ENCODE measurements around the gene SAPCD2. TPM values are rescaled to one million over a fixed set of nuclear protein-coding genes. Genes with fewer than 3 reads are reported as not detected.

The SAPCD2 gene
- 4.2 TPM for total RNA-seq

GRCh38 chr9:137070201-137070905, at the start of gene SAPCD2:
SAPCD2 (minus strand) TSS chr9:137070557; CDS start chr9:137070460, 97 bp downstream.

GRCh38 chr9:137114613-137115393, 44.4 kb upstream of the SAPCD2 start, which contains the start of gene DPP7:
DPP7 (minus strand) TSS chr9:137114733; CDS start chr9:137114713, 20 bp downstream.

GRCh38 chr9:137086531-137087408, 16.4 kb upstream of the SAPCD2 start, which contains the start of gene MAN1B1:
MAN1B1 (plus strand) TSS chr9:137086985; CDS start chr9:137087000, 15 bp downstream.

GRCh38 chr9:137077010-137077747, 6.8 kb upstream of the SAPCD2 start, which contains the start of gene UAP1L1:
UAP1L1 (plus strand) TSS chr9:137077517; CDS start chr9:137077533, 16 bp downstream.

GRCh38 chr9:137053944-137054931, 16.1 kb downstream of the SAPCD2 start, which contains the start of gene ENTPD2:
ENTPD2 (minus strand) TSS chr9:137054061; CDS start chr9:137053997, 64 bp downstream.

GRCh38 chr9:137046088-137046787, 24.1 kb downstream of the SAPCD2 start, which contains the start of gene NPDC1:
NPDC1 (minus strand) TSS chr9:137046177; CDS start chr9:137045989, 188 bp downstream.

GRCh38 chr9:137031904-137032640, 38.3 kb downstream of the SAPCD2 start, which contains the start of gene FUT7:
FUT7 (minus strand) TSS chr9:137032088; CDS start chr9:137031991, 97 bp downstream.

GRCh38 chr9:137027369-137028262, 42.7 kb downstream of the SAPCD2 start, which contains the start of gene ABCA2:
ABCA2 (minus strand) TSS chr9:137028237; CDS start chr9:137028140, 97 bp downstream.

Small RNA genes lying within 50 kb of the gene (small RNA-seq; reads per million reads assigned to genes)
- gene RF00153 = 0.08 reads per million

Other genes starting within 250 kb of the SAPCD2 start
- 2.8 TPM for gene AJM1, start 228.1 kb downstream of the SAPCD2 start, total RNA-seq
- 99.7 TPM for gene PHPT1, start 221.1 kb downstream of the SAPCD2 start, total RNA-seq
- 2.8 TPM for gene MAMDC4, start 218.2 kb downstream of the SAPCD2 start, total RNA-seq
- 124 TPM for gene EDF1, start 204.2 kb downstream of the SAPCD2 start, total RNA-seq
- 10.1 TPM for gene TRAF2, start 184.0 kb downstream of the SAPCD2 start, total RNA-seq
- gene FBXW5, start 125.8 kb downstream of the SAPCD2 start, total RNA-seq = 63.9 TPM
- not detected for gene C8G, start 125.3 kb downstream of the SAPCD2 start, total RNA-seq
- gene LCN12, start 118.3 kb downstream of the SAPCD2 start, total RNA-seq = 0.46 TPM
- 93.2 TPM for gene PTGDS, start 93.1 kb downstream of the SAPCD2 start, total RNA-seq
- gene LCNL1, start 87.6 kb downstream of the SAPCD2 start, total RNA-seq = 1.2 TPM
- gene PAXX, start 78.1 kb downstream of the SAPCD2 start, total RNA-seq = 14.1 TPM
- gene CLIC3, start 74.0 kb downstream of the SAPCD2 start, total RNA-seq = not detected
- gene ABCA2, start 42.3 kb downstream of the SAPCD2 start, total RNA-seq = 36.4 TPM
- not detected for gene FUT7, start 38.5 kb downstream of the SAPCD2 start, total RNA-seq
- 23.1 TPM for gene NPDC1, start 24.4 kb downstream of the SAPCD2 start, total RNA-seq
- 3.2 TPM for gene ENTPD2, start 16.5 kb downstream of the SAPCD2 start, total RNA-seq
- 0.69 TPM for gene UAP1L1, start 7.0 kb upstream of the SAPCD2 start, total RNA-seq
- gene MAN1B1, start 16.4 kb upstream of the SAPCD2 start, total RNA-seq = 44.8 TPM
- 38.8 TPM for gene DPP7, start 44.2 kb upstream of the SAPCD2 start, total RNA-seq
- 69.0 TPM for gene GRIN1, start 68.6 kb upstream of the SAPCD2 start, total RNA-seq
- not detected for gene LRRC26, start 99.5 kb upstream of the SAPCD2 start, total RNA-seq
- gene TMEM210, start 101.5 kb upstream of the SAPCD2 start, total RNA-seq = not detected
- 24.0 TPM for gene ANAPC2, start 118.0 kb upstream of the SAPCD2 start, total RNA-seq
- gene SSNA1, start 118.1 kb upstream of the SAPCD2 start, total RNA-seq = 27.5 TPM
- gene TPRN, start 130.2 kb upstream of the SAPCD2 start, total RNA-seq = 7.8 TPM
- gene TMEM203, start 135.1 kb upstream of the SAPCD2 start, total RNA-seq = 38.8 TPM
- 3.9 TPM for gene NDOR1, start 135.1 kb upstream of the SAPCD2 start, total RNA-seq
- 1.8 TPM for gene RNF208, start 151.7 kb upstream of the SAPCD2 start, total RNA-seq
- 0.92 TPM for gene CYSRT1, start 154.6 kb upstream of the SAPCD2 start, total RNA-seq
- not detected for gene RNF224, start 156.9 kb upstream of the SAPCD2 start, total RNA-seq
- not detected for gene SLC34A3, start 160.3 kb upstream of the SAPCD2 start, total RNA-seq
- gene TUBB4B, start 170.7 kb upstream of the SAPCD2 start, total RNA-seq = 213 TPM
- not detected for gene STPG3, start 180.7 kb upstream of the SAPCD2 start, total RNA-seq
- 38.8 TPM for gene NELFB, start 184.8 kb upstream of the SAPCD2 start, total RNA-seq
- 0.92 TPM for gene TOR4A, start 207.2 kb upstream of the SAPCD2 start, total RNA-seq
- 5.8 TPM for gene NRARP, start 231.7 kb upstream of the SAPCD2 start, total RNA-seq

All from diencephalon (tissue), 1 donor.